Endothelial cell of umbilical vein (primary cell): Measurements from ENCODE around the gene MAP2K1.
"Not testable (repeated sequence)": the region's sequence is repeated elsewhere in the genome, so short reads cannot be mapped to it uniquely, and the experiment has no call there.

Experiments used
- POLR2A ChIP-seq: IDR thresholded peaks from 2 replicates; pipeline ENCODE4 v1.6.1; 2012; ENCODE audit warnings: low read depth, mild to moderate bottlenecking, control low read depth, low read length
- TF ChIP-seq, protein P1 (sequence below), 2 donors: IDR thresholded peaks; 1 replicate in 1 of 2; 2 replicates in 1 of 2; pipeline ENCODE4 v1.5.1; 2011; ENCODE audit warnings: low read length in 2 of 2, mild to moderate bottlenecking in 2 of 2, moderate library complexity in 2 of 2, control low read depth in 1 of 2, inconsistent platforms in 1 of 2, low read depth in 1 of 2; ENCODE audit not compliant: insufficient read depth in 1 of 2; ENCODE audit errors: extremely low read depth in 1 of 2

DNA sequence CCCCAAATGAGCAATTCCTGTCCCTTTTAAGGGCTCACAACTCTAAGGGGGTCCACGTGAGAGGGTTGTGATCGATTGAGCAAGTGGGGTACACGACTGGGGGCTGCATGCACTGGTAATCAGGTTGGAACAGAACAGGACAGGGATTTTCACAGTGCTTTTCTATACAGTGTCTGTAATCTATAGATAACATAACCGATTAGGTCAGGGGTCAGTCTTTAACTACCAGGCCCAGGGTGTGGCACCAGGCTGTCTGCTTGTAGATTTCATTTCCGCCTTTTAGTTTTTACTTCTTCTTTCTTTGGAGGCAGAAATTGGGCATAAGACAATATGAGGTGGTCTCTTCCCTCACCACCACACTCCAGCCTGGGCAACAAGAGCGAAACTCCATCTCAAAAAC is 78.6 kb downstream of the MAP2K1 start:
- TF ChIP-seq, protein P1, sequence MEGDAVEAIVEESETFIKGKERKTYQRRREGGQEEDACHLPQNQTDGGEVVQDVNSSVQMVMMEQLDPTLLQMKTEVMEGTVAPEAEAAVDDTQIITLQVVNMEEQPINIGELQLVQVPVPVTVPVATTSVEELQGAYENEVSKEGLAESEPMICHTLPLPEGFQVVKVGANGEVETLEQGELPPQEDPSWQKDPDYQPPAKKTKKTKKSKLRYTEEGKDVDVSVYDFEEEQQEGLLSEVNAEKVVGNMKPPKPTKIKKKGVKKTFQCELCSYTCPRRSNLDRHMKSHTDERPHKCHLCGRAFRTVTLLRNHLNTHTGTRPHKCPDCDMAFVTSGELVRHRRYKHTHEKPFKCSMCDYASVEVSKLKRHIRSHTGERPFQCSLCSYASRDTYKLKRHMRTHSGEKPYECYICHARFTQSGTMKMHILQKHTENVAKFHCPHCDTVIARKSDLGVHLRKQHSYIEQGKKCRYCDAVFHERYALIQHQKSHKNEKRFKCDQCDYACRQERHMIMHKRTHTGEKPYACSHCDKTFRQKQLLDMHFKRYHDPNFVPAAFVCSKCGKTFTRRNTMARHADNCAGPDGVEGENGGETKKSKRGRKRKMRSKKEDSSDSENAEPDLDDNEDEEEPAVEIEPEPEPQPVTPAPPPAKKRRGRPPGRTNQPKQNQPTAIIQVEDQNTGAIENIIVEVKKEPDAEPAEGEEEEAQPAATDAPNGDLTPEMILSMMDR (IDR thresholded peaks at IDR 0.05; ENCODE audit: extremely low read depth in 1 of 2, insufficient read depth in 1 of 2, low read depth in 1 of 2, low read length in 2 of 2) = not testable (repeated sequence)
- not testable (repeated sequence) for TF ChIP-seq POLR2A
